ENCODE data around the gene NELL2. TPM values are rescaled to one million over a fixed set of nuclear protein-coding genes. Genes with fewer than 3 reads are reported as not detected.

NELL2 gene
- total RNA-seq, 1 donor from 2014 or later: 0.65 TPM

GRCh38 chr12:44573723-44574122, 302.4 kb downstream of the NELL2 start:
- DNase-seq: no peak
- ATAC-seq (ENCODE audit: poor library complexity): no peak
- intact Hi-C loops (cut with DNase I): no loop called here

- DNase-seq: no peak
- intact Hi-C loops (cut with DNase I): no loop called here
- ATAC-seq (ENCODE audit: poor library complexity): no peak
Measured at GRCh38 chr12:44571006-44571550, 305.0 kb downstream of the NELL2 start.

GRCh38 chr12:44570036-44570583, 306.0 kb downstream of the NELL2 start:
- DNase-seq: no peak
- intact Hi-C loops (cut with DNase I): no loop called here
- ATAC-seq (ENCODE audit: poor library complexity): no peak

- DNase-seq (no peak), ATAC-seq (ENCODE audit: poor library complexity) (no peak)
- intact Hi-C loops (cut with DNase I): no loop called here
Measured at GRCh38 chr12:44565163-44565562, 311.0 kb downstream of the NELL2 start.

GRCh38 chr12:44563486-44563885, 312.6 kb downstream of the NELL2 start:
- ATAC-seq (ENCODE audit: poor library complexity) (no peak), DNase-seq (no peak)
- intact Hi-C loops (cut with DNase I): no loop called here

- intact Hi-C loops (cut with DNase I): no loop called here
- ATAC-seq (ENCODE audit: poor library complexity): no peak
- DNase-seq: no peak
Measured at GRCh38 chr12:44558340-44559100, 317.6 kb downstream of the NELL2 start.

GRCh38 chr12:44555454-44555853, 320.7 kb downstream of the NELL2 start:
- DNase-seq (no peak), ATAC-seq (ENCODE audit: poor library complexity) (no peak)
- intact Hi-C loops (cut with DNase I): no loop called here

GRCh38 chr12:44551631-44552030, 324.5 kb downstream of the NELL2 start:
- ATAC-seq (ENCODE audit: poor library complexity) (no peak), DNase-seq (no peak)
- intact Hi-C loops (cut with DNase I): no loop called here

- intact Hi-C loops (cut with DNase I): no loop called here
- ATAC-seq (ENCODE audit: poor library complexity) (no peak), DNase-seq (no peak)
Measured at GRCh38 chr12:44550377-44550776, 325.7 kb downstream of the NELL2 start.

- no peak for ATAC-seq (ENCODE audit: poor library complexity)
- DNase-seq: no peak
- intact Hi-C loops (cut with DNase I): no loop called here
Measured at GRCh38 chr12:44546060-44546459, 330.1 kb downstream of the NELL2 start.

- DNase-seq (no peak), ATAC-seq (ENCODE audit: poor library complexity) (no peak)
- intact Hi-C loops (cut with DNase I): no loop called here
Measured at GRCh38 chr12:44544018-44544417, 332.1 kb downstream of the NELL2 start.

GRCh38 chr12:44542716-44543115, 333.4 kb downstream of the NELL2 start:
- DNase-seq (no peak), ATAC-seq (ENCODE audit: poor library complexity) (no peak)

GRCh38 chr12:44537354-44537753, 338.8 kb downstream of the NELL2 start:
- ATAC-seq (ENCODE audit: poor library complexity) (no peak), DNase-seq (no peak)
- intact Hi-C loops (cut with DNase I): no loop called here

More at GRCh38 chr12:44542716-44543115, 333.4 kb downstream of the NELL2 start:
- intact Hi-C loops (cut with DNase I): no loop called here

GRCh38 chr12:44532940-44533339, 343.2 kb downstream of the NELL2 start:
- ATAC-seq (ENCODE audit: poor library complexity): no peak
- intact Hi-C loops (cut with DNase I): no loop called here
- no peak for DNase-seq

- no peak for DNase-seq
- no peak for ATAC-seq (ENCODE audit: poor library complexity)
- intact Hi-C loops (cut with DNase I): no loop called here
Measured at GRCh38 chr12:44531320-44531971, 344.7 kb downstream of the NELL2 start.

- ATAC-seq (ENCODE audit: poor library complexity) (no peak), DNase-seq (no peak)
- intact Hi-C loops (cut with DNase I): no loop called here
Measured at GRCh38 chr12:44526655-44527182, 349.4 kb downstream of the NELL2 start.

GRCh38 chr12:44525806-44526654, 350.1 kb downstream of the NELL2 start:
- intact Hi-C loops (cut with DNase I): no loop called here
- no peak for DNase-seq
- ATAC-seq (ENCODE audit: poor library complexity): no peak

GRCh38 chr12:44523828-44524227, 352.3 kb downstream of the NELL2 start:
- DNase-seq: no peak
- intact Hi-C loops (cut with DNase I): no loop called here
- no peak for ATAC-seq (ENCODE audit: poor library complexity)

- ATAC-seq (ENCODE audit: poor library complexity): no peak
Measured at GRCh38 chr12:44521702-44522101, 354.4 kb downstream of the NELL2 start.

More at GRCh38 chr12:44521702-44522101, 354.4 kb downstream of the NELL2 start:
- intact Hi-C loops (cut with DNase I): no loop called here
- no peak for DNase-seq

Measured in Right ventricle myocardium superior (tissue), 1 donor.